Measurements from ENCODE around the gene TRPV6. TPM values are rescaled to one million over a fixed set of nuclear protein-coding genes. Genes with fewer than 3 reads are reported as not detected.

Gene TRPV6
- total RNA-seq, 1 donor from 2014 or later, result not detected

DNA sequence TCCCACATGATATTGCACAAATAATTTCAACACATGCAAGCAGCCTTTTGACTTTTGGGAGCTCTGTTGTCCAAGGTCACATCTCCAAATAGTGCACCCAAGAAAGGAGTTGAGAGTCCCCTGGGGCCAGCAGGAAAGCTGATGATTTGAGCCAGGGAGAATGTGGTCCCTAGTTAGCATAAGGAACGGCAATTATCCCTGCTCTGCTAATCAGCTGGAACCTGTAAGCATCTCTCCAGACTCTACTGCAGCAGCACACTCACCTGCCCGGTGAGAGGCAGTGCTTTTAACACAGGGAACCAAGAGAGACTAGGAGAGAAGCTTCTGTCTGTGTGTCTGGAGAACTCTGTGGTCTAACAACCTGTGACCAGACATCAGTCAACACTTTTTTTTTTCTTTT lies 31.0 kb upstream of the TRPV6 start:
- Mint-ChIP-seq H3K4me1 (no peaks in the 10 kb centered on the region), H3K36me3 (no peaks in the 10 kb centered on the region), H3K27me3 (ENCODE audit: insufficient read depth, low read depth) (peaks cover 2% of the 10 kb centered on the region), H3K27ac (no peak overlapping the region), H3K9me3 (no peaks in the 10 kb centered on the region), H3K4me3 (no peak overlapping the region)
- no peaks in the 10 kb centered on the region for H3K27me3 ChIP-seq
- no peak overlapping the region for H3K4me3 ChIP-seq
- H3K36me3 ChIP-seq, result no peaks in the 10 kb centered on the region
- no peak overlapping the region for H3K9ac ChIP-seq
- H3K4me2 ChIP-seq, result no peak overlapping the region
- DNase-seq (ENCODE audit: low spot score), result no peak
- no peaks in the 10 kb centered on the region for H3F3A ChIP-seq (ENCODE audit: low read depth)
- H3K27ac ChIP-seq, result no peak overlapping the region
- H2AFZ ChIP-seq (replicated peaks), result no peak overlapping the region
- TF ChIP-seq EZH2 (IDR thresholded peaks at IDR 0.05) (no peak), CTCF (IDR thresholded peaks at IDR 0.05) (no peak), EZH2phosphoT487 (IDR thresholded peaks at IDR 0.05) (no peak)
- H3K4me1 ChIP-seq, result no peaks in the 10 kb centered on the region
- no peaks in the 10 kb centered on the region for H3K79me2 ChIP-seq (ENCODE audit: low read depth)
- no peaks in the 10 kb centered on the region for H3K9me3 ChIP-seq (ENCODE audit: low read depth)
- no peaks in the 10 kb centered on the region for H4K20me1 ChIP-seq (ENCODE audit: low read depth)

DNA sequence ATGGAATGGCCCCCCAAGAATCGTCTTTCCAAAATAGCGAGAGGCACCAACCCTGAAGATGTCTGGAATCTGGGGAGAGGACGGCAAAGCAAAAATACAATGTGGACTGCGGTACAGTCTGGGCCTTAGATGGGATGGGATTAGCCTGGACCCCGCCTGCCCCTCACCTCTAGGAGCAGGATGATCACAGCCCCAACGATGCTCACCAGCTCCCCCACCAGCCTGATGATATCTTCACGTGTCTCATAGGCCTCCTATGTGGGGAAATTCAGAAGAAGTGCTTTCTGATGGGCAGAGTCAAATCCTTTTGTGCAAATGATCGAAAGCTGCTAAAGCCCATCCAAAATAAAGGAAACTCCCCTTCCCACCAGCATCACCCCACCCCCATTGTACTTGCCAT lies 29.8 kb upstream of the TRPV6 start:
- H3K4me3 Mint-ChIP-seq, result no peak overlapping the region
- Histone ChIP-seq H3K4me2 (no peak overlapping the region), H3K36me3 (no peaks in the 10 kb centered on the region), H3K4me3 (no peak overlapping the region), H3K79me2 (ENCODE audit: low read depth) (no peaks in the 10 kb centered on the region), H2AFZ (replicated peaks) (no peak overlapping the region), H3K4me1 (no peaks in the 10 kb centered on the region), H3K9me3 (ENCODE audit: low read depth) (no peaks in the 10 kb centered on the region), H4K20me1 (ENCODE audit: low read depth) (no peaks in the 10 kb centered on the region), H3F3A (ENCODE audit: low read depth) (no peaks in the 10 kb centered on the region), H3K27ac (no peak overlapping the region), H3K9ac (no peak overlapping the region), H3K27me3 (no peaks in the 10 kb centered on the region)
- TF ChIP-seq EZH2 (IDR thresholded peaks at IDR 0.05) (no peak), EZH2phosphoT487 (IDR thresholded peaks at IDR 0.05) (no peak), CTCF (IDR thresholded peaks at IDR 0.05) (no peak)
- H3K27me3 Mint-ChIP-seq (ENCODE audit: insufficient read depth, low read depth), result peaks cover 2% of the 10 kb centered on the region
- H3K27ac Mint-ChIP-seq, result no peak overlapping the region
- no peaks in the 10 kb centered on the region for H3K9me3 Mint-ChIP-seq
- H3K4me1 Mint-ChIP-seq, result no peaks in the 10 kb centered on the region
- no peak for DNase-seq (ENCODE audit: low spot score)
- no peaks in the 10 kb centered on the region for H3K36me3 Mint-ChIP-seq

DNA sequence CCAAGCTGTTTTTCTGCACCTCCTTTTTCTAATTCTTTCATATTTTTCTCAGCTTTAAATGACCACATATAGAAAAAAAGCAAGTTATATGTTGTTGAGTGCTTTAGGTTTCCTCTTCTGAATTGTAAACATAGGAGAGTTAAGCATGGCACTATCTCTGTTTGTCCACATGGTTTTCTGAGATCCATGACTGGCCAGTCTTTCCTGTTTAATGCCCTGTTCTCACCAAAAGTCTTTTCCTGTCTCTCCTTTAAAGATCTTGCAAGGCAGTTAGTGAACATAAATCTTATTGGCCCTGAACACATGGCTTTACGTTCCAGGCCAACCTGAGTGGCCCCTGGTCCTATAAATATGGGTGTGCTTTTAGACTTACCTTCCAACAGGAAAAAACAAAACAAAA lies 28.6 kb upstream of the TRPV6 start:
- H3K9me3 ChIP-seq (ENCODE audit: low read depth), result no peaks in the 10 kb centered on the region
- H3K36me3 Mint-ChIP-seq, result no peaks in the 10 kb centered on the region
- H2AFZ ChIP-seq (replicated peaks), result no peak overlapping the region
- H3K4me3 ChIP-seq, result no peak overlapping the region
- H3K9me3 Mint-ChIP-seq, result no peaks in the 10 kb centered on the region
- H3K27me3 Mint-ChIP-seq (ENCODE audit: insufficient read depth, low read depth), result peaks cover 2% of the 10 kb centered on the region
- no peak overlapping the region for H3K27ac Mint-ChIP-seq
- no peaks in the 10 kb centered on the region for H3K36me3 ChIP-seq
- no peaks in the 10 kb centered on the region for H3K4me1 ChIP-seq
- no peak overlapping the region for H3K9ac ChIP-seq
- DNase-seq (ENCODE audit: low spot score), result no peak
- H3K4me2 ChIP-seq, result no peak overlapping the region
- TF ChIP-seq CTCF (IDR thresholded peaks at IDR 0.05), result no peak
- TF ChIP-seq EZH2phosphoT487 (IDR thresholded peaks at IDR 0.05), result no peak
- TF ChIP-seq EZH2 (IDR thresholded peaks at IDR 0.05), result no peak
- no peaks in the 10 kb centered on the region for H3F3A ChIP-seq (ENCODE audit: low read depth)
- no peaks in the 10 kb centered on the region for H4K20me1 ChIP-seq (ENCODE audit: low read depth)
- no peak overlapping the region for H3K4me3 Mint-ChIP-seq
- no peaks in the 10 kb centered on the region for H3K27me3 ChIP-seq
- H3K4me1 Mint-ChIP-seq, result no peaks in the 10 kb centered on the region
- no peaks in the 10 kb centered on the region for H3K79me2 ChIP-seq (ENCODE audit: low read depth)
- no peak overlapping the region for H3K27ac ChIP-seq

DNA sequence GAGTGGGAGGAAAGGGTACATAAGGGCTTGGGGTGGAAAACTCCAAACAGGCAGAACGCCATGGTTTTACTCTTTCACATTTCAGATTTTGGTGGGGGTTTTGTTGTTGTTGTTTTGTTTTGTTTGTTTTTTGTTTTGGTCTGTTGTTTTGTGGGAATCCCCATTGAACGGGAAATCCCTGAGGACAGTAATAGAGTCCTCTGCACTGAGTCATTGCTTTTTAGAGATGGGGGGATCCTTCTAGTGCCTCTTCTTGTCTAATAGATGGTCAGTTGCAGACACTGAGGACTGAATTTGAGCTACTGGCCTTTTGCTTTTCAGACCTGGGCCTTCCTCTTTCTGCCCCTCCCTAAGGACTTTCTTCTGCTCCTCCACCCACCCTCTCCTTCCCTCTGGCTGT lies 28.0 kb upstream of the TRPV6 start:
- Mint-ChIP-seq H3K27me3 (ENCODE audit: insufficient read depth, low read depth) (peaks cover 2% of the 10 kb centered on the region), H3K4me1 (no peaks in the 10 kb centered on the region), H3K36me3 (no peaks in the 10 kb centered on the region), H3K27ac (no peak overlapping the region), H3K9me3 (no peaks in the 10 kb centered on the region), H3K4me3 (no peak overlapping the region)
- no peaks in the 10 kb centered on the region for H3K9me3 ChIP-seq (ENCODE audit: low read depth)
- no peaks in the 10 kb centered on the region for H3K36me3 ChIP-seq
- TF ChIP-seq EZH2phosphoT487 (IDR thresholded peaks at IDR 0.05) (no peak), EZH2 (IDR thresholded peaks at IDR 0.05) (no peak), CTCF (IDR thresholded peaks at IDR 0.05) (no peak)
- no peaks in the 10 kb centered on the region for H4K20me1 ChIP-seq (ENCODE audit: low read depth)
- H2AFZ ChIP-seq (replicated peaks), result no peak overlapping the region
- H3K79me2 ChIP-seq (ENCODE audit: low read depth), result no peaks in the 10 kb centered on the region
- no peak overlapping the region for H3K4me3 ChIP-seq
- H3K27ac ChIP-seq, result no peak overlapping the region
- H3K27me3 ChIP-seq, result no peaks in the 10 kb centered on the region
- no peaks in the 10 kb centered on the region for H3F3A ChIP-seq (ENCODE audit: low read depth)
- H3K4me2 ChIP-seq, result no peak overlapping the region
- DNase-seq (ENCODE audit: low spot score), result no peak
- no peak overlapping the region for H3K9ac ChIP-seq
- H3K4me1 ChIP-seq, result no peaks in the 10 kb centered on the region
